SK-N-SH (cell line): ENCODE measurements around the gene ATP6V1C2. TPM values are rescaled to one million over a fixed set of nuclear protein-coding genes. Genes with fewer than 3 reads are reported as not detected.

Experiments used
- CTCF ChIA-PET: fragments of 300-600, 350-600 bp; formaldehyde crosslinking; extraction: SDS; loops from one replicate; lab custom pipeline; 2021; lab: Yijun Ruan, JAX
- POLR2A ChIA-PET: fragments of 350-600 bp; sonication (Branson Sonifier 250); formaldehyde crosslinking; extraction: SDS; loops from one replicate; lab custom pipeline; 2020; ENCODE audit warnings: antibody characterized with exemption, inconsistent platforms; lab: Yijun Ruan, JAX
- DNase-seq: peaks from one replicate; pipeline ENCODE4 v3.0.0; 2012
- H2AFZ ChIP-seq: fragments of 200-600 bp; sonication (generic); 2 replicates; pipeline ENCODE4 v1.8.1; 2016; ENCODE audit warnings: antibody characterized with exemption, mild to moderate bottlenecking, low read depth
- H3F3A ChIP-seq: fragments of 200-600 bp; sonication (generic); replicated peaks from 2 replicates; pipeline ENCODE3; 2016; ENCODE audit warnings: antibody characterized with exemption, mild to moderate bottlenecking; ENCODE audit not compliant: insufficient read depth
- H3K27ac ChIP-seq, 2 experiments: fragments of 200-500 bp in 1 of 2; fragments of 200-600 bp in 1 of 2; sonication (Bioruptor generic) in 1 of 2; sonication (generic), shearing (Covaris generic) in 1 of 2; 2 replicates each; pipeline versions ENCODE4 v1.5.1 to v1.6.1; 2014 to 2016; ENCODE audit warnings: low read depth in 2 of 2, inconsistent platforms in 1 of 2, low read length in 1 of 2, mild to moderate bottlenecking in 1 of 2, mixed read lengths in 1 of 2
- H3K27me3 ChIP-seq: fragments of 200-600 bp; sonication (generic), shearing (Covaris generic); 2 replicates; pipeline ENCODE4 v1.6.1; 2016; ENCODE audit warnings: mixed run types; ENCODE audit not compliant: insufficient read depth
- H3K36me3 ChIP-seq, 2 experiments: fragments of 200-500 bp in 1 of 2; fragments of 200-600 bp in 1 of 2; sonication (Bioruptor generic) in 1 of 2; sonication (generic) in 1 of 2; replicated peaks in 1 of 2; 2 replicates each; pipeline versions ENCODE3 to v1.5.1; 2014 to 2016; ENCODE audit warnings: low read length in 1 of 2, mild to moderate bottlenecking in 1 of 2; ENCODE audit not compliant: insufficient read depth in 2 of 2, control insufficient read depth in 1 of 2
- H3K4me1 ChIP-seq, 2 experiments: fragments of 200-500 bp in 1 of 2; fragments of 200-600 bp in 1 of 2; sonication (Bioruptor generic) in 1 of 2; sonication (generic), shearing (Covaris generic) in 1 of 2; 2 replicates each; pipeline versions ENCODE4 v1.5.1 to v1.6.1; 2014 to 2016; ENCODE audit warnings: low read depth in 1 of 2, low read length in 1 of 2, mixed run types in 1 of 2; ENCODE audit not compliant: insufficient read depth in 2 of 2, control insufficient read depth in 1 of 2
- H3K4me2 ChIP-seq: fragments of 200-600 bp; sonication (generic), shearing (Covaris generic); 2 replicates; pipeline ENCODE4 v1.6.1; 2017; ENCODE audit warnings: mixed run types
- H3K4me3 ChIP-seq, 2 experiments: fragments of 200-500 bp in 1 of 2; fragments of 200-600 bp in 1 of 2; sonication (Bioruptor generic) in 1 of 2; sonication (generic), shearing (Covaris generic) in 1 of 2; 2 replicates each; pipeline versions ENCODE4 v1.5.1 to v1.8.1; 2014 to 2016; ENCODE audit warnings: low read depth in 2 of 2, inconsistent platforms in 1 of 2, low read length in 1 of 2, mild to moderate bottlenecking in 1 of 2, mixed read lengths in 1 of 2, moderate library complexity in 1 of 2
- H3K79me2 ChIP-seq: fragments of 200-600 bp; sonication (generic); 2 replicates; pipeline ENCODE4 v1.8.1; 2017; ENCODE audit warnings: mild to moderate bottlenecking; ENCODE audit not compliant: insufficient read depth
- H3K9ac ChIP-seq: fragments of 200-600 bp; sonication (generic); 2 replicates; pipeline ENCODE4 v1.6.1; 2017; ENCODE audit warnings: mixed run types
- H3K9me2 ChIP-seq: fragments of 200-600 bp; sonication (generic); 2 replicates; pipeline ENCODE4 v1.6.1; 2017; ENCODE audit warnings: mixed run types
- H3K9me3 ChIP-seq: fragments of 200-600 bp; sonication (generic); 2 replicates; pipeline ENCODE4 v1.6.1; 2017; ENCODE audit warnings: mixed run types, mild to moderate bottlenecking, moderate library complexity
- H4K20me1 ChIP-seq: fragments of 200-600 bp; sonication (generic); 2 replicates; pipeline ENCODE4 v1.6.1; 2017; ENCODE audit warnings: mild to moderate bottlenecking, mixed run types; ENCODE audit not compliant: insufficient read depth
- CHD2 ChIP-seq: fragments of 150-350 bp; IDR thresholded peaks from 2 replicates; pipeline ENCODE4 v1.6.1; 2018; ENCODE audit warnings: low read length; ENCODE audit not compliant: partially characterized antibody
- ELF1 ChIP-seq: IDR thresholded peaks from 2 replicates; pipeline ENCODE4 v1.4.0; 2012
- EP300 ChIP-seq, 2 experiments: IDR thresholded peaks; 2 replicates each; pipeline versions ENCODE4 v1.4.0 to v1.6.1; 2012; ENCODE audit warnings: borderline replicate concordance in 1 of 2, low read depth in 1 of 2, low read length in 1 of 2
- FOXM1 ChIP-seq: IDR thresholded peaks from 2 replicates; pipeline ENCODE4 v1.4.0; 2012; ENCODE audit warnings: low read depth, mild to moderate bottlenecking
- GABPA ChIP-seq: IDR thresholded peaks from 2 replicates; pipeline ENCODE4 v1.4.0; 2012; ENCODE audit warnings: low read depth, mild to moderate bottlenecking
- GATA2 ChIP-seq: sonication (generic); formaldehyde crosslinking; IDR thresholded peaks from 2 replicates; pipeline ENCODE4 v1.5.0; 2020; ENCODE audit warnings: mild to moderate bottlenecking, missing genetic modification reagents
- MEF2A ChIP-seq: IDR thresholded peaks from 2 replicates; pipeline ENCODE4 v1.4.0; 2012; ENCODE audit warnings: low read depth, borderline replicate concordance
- NFIC ChIP-seq: IDR thresholded peaks from 2 replicates; pipeline ENCODE4 v1.4.0; 2012; ENCODE audit warnings: borderline replicate concordance
- NRF1 ChIP-seq: IDR thresholded peaks from 2 replicates; pipeline ENCODE4 v1.6.1; 2012; ENCODE audit warnings: low read depth, mild to moderate bottlenecking, low read length
- PBX3 ChIP-seq: IDR thresholded peaks from 2 replicates; pipeline ENCODE4; 2012
- POLR2AphosphoS5 ChIP-seq: IDR thresholded peaks from 2 replicates; pipeline ENCODE4 v1.6.1; 2012; ENCODE audit warnings: low read depth, low read length
- RAD21 ChIP-seq: IDR thresholded peaks from 2 replicates; pipeline ENCODE4 v1.6.1; 2012; ENCODE audit warnings: mild to moderate bottlenecking, low read length
- RCOR1 ChIP-seq: fragments of 150-350 bp; IDR thresholded peaks from 2 replicates; pipeline ENCODE4 v1.6.1; 2017; ENCODE audit warnings: antibody characterized with exemption, low read length
- SMC3 ChIP-seq: IDR thresholded peaks from 2 replicates; pipeline ENCODE4 v1.6.1; 2012; ENCODE audit warnings: low read depth, low read length, improper control_type of control experiment
- TCF12 ChIP-seq: IDR thresholded peaks from 2 replicates; pipeline ENCODE4 v1.4.0; 2012
- TEAD4 ChIP-seq: IDR thresholded peaks from 2 replicates; pipeline ENCODE4 v1.4.0; 2012; ENCODE audit warnings: mild to moderate bottlenecking, borderline replicate concordance; ENCODE audit not compliant: insufficient read depth
- WGBS: methylation state at CpG from one replicate; pipeline ENCODE4 v1.1.6; 2017; ENCODE audit warnings: low lambda C conversion rate; 5-methylcytosine and 5-hydroxymethylcytosine counted together
- polyA plus RNA-seq, 3 experiments: library from polyadenylated mRNA; depleted of rRNA; stranded (reverse); fragments of >200 nt; gene quantifications; 2 replicates each; pipeline ENCODE4 v1.2.3, GENCODE V29; 2012
- TF ChIP-seq, protein P1 (sequence below): fragments of 150-350 bp; IDR thresholded peaks from 2 replicates; pipeline ENCODE4 v1.6.1; 2016; ENCODE audit warnings: mild to moderate bottlenecking, low read depth, low read length

The ATP6V1C2 gene
- polyA plus RNA-seq, 1 of the 3 experiments (the other 2 are of a cell fraction) = 0.12 TPM

DNA sequence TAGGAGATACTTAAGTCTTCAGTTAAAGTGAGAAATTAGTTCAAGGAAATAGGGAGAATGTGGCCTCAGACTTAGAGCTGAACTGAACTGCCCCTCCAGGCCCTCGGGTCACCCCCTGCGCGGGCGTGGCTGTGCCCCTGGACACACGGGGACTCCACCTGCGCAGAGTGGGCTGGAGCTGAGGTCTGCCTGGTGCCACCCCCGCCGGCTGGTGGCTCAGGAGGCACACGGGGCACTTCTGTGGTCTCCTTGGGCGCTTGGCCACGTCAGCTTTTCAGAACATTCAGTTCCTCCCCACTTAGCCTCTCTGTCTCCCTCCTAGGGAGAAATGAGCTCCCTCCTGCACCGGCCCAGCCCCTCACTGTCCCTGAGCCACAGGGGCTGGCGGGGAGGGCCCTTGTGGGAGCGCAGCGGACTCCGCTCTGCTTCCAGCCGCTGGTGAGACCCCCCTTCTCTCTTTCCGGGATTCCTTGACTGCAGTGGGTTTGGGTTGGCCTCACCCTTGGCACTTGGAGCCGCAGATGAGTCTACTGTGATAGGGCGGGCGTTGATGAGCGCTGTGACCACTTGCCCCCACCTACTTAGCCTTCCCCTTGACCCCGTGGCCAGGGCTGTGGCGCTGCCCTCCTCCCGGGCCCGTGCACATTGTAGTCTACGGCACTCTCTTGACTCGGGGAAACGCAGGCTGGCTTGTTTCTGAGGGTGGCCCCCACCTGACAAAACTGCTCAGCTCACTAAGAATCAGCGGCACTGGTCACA lies 109.4 kb downstream of the ATP6V1C2 start:
- Histone ChIP-seq H3F3A (no peaks in the 10 kb centered on the region), H2AFZ (no peak overlapping the region), H3K27me3 (peaks cover 43% of the 10 kb centered on the region; the same call in 1 of the 2 replicates), H3K9ac (no peak overlapping the region), H3K36me3 (no peaks in the 10 kb centered on the region), H3K9me3 (no peaks in the 10 kb centered on the region), H3K27ac (no peak overlapping the region), H3K9me2 (no peaks in the 10 kb centered on the region), H3K79me2 (no peaks in the 10 kb centered on the region), H3K4me2 (no peak overlapping the region), H3K4me3 (no peak overlapping the region), H3K4me1 (peaks cover 0 to 29% of the 10 kb centered on the region in 2 experiments; a peak in 1 of 4 replicates), H4K20me1 (no peaks in the 10 kb centered on the region)
- POLR2A ChIA-PET = interaction anchor here (0.9 kb wide), 1 partner anchor 18 kb away, joined by 3 read pairs; the partner anchor contains the start of gene PDIA6
- CTCF ChIA-PET = interaction anchor here (0.5 to 11.5 kb wide), 20 partner anchors 12 to 752 kb away, joined by 3 to 666 read pairs (median 5); partner anchors contain the start of gene KCNF1
- TF ChIP-seq GATA2 = no peak
- TF ChIP-seq EP300 (IDR thresholded peaks at IDR 0.05; ENCODE audit: borderline replicate concordance in 1 of 2, low read depth in 1 of 2, low read length in 1 of 2) = no peak
- no peak for TF ChIP-seq NRF1
- TF ChIP-seq PBX3 = no peak
- no peak for TF ChIP-seq POLR2AphosphoS5
- no peak for TF ChIP-seq MEF2A
- no peak for TF ChIP-seq GABPA
- TF ChIP-seq FOXM1 = no peak
- no peak for TF ChIP-seq CHD2
- no peak for TF ChIP-seq SMC3
- no peak for TF ChIP-seq TEAD4
- TF ChIP-seq TCF12 = no peak
- no peak for TF ChIP-seq ELF1
- TF ChIP-seq RCOR1 = no peak
- TF ChIP-seq NFIC = no peak
- TF ChIP-seq RAD21 = no peak
- TF ChIP-seq, protein P1, sequence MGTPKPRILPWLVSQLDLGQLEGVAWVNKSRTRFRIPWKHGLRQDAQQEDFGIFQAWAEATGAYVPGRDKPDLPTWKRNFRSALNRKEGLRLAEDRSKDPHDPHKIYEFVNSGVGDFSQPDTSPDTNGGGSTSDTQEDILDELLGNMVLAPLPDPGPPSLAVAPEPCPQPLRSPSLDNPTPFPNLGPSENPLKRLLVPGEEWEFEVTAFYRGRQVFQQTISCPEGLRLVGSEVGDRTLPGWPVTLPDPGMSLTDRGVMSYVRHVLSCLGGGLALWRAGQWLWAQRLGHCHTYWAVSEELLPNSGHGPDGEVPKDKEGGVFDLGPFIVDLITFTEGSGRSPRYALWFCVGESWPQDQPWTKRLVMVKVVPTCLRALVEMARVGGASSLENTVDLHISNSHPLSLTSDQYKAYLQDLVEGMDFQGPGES = no peak
- DNase-seq = no peak
- WGBS = 78% methylated on average over 26 of the region's 30 CpGs
